H1 (cell line): ENCODE data around the gene CSNK1D. TPM values are rescaled to one million over a fixed set of nuclear protein-coding genes. Genes with fewer than 3 reads are reported as not detected.

Source experiments
- CTCF ChIA-PET: fragments of 300-600 bp; sonication (Branson Sonifier 250); formaldehyde crosslinking; loops from one replicate; lab custom pipeline; 2021; ENCODE audit not compliant: partially characterized antibody; lab: Charles Lee
- POLR2A ChIA-PET: fragments of 300-600 bp; sonication (Branson Sonifier 250); formaldehyde crosslinking; loops from one replicate; lab custom pipeline; 2021; ENCODE audit warnings: inconsistent platforms; ENCODE audit not compliant: partially characterized antibody; lab: Charles Lee
- DNase-seq, 2 experiments: peaks; one replicate each; pipeline versions ENCODE4 v3.0.0 to v3.0.0-alpha.2; 2010 to 2022; ENCODE audit warnings: low spot score in 2 of 2, low read depth in 1 of 2, mixed read lengths in 1 of 2
- FAIRE-seq: peaks from 2 replicates; lab custom pipeline; 2011; peaks lifted over from hg19 to GRCh38; lab: Jason Lieb, UNC
- H2AFZ ChIP-seq: 2 replicates; pipeline ENCODE4 v1.8.1; 2012; ENCODE audit warnings: low read length, inconsistent platforms
- H2AK5ac ChIP-seq: 2 replicates; pipeline ENCODE4 v1.6.1; 2013; ENCODE audit warnings: low read depth, low read length
- H2BK120ac ChIP-seq: replicated peaks from 2 replicates; pipeline ENCODE3; 2013; ENCODE audit warnings: low read depth, low read length, inconsistent platforms
- H2BK12ac ChIP-seq: 2 replicates; pipeline ENCODE4 v1.6.1; 2013; ENCODE audit warnings: low read depth, low read length
- H2BK15ac ChIP-seq: 2 replicates; pipeline ENCODE4 v1.6.1; 2013; ENCODE audit warnings: low read length
- H2BK20ac ChIP-seq: 2 replicates; pipeline ENCODE4 v1.6.1; 2013; ENCODE audit warnings: low read length
- H2BK5ac ChIP-seq: 2 replicates; pipeline ENCODE4 v1.6.1; 2013; ENCODE audit warnings: low read depth, low read length
- H3K14ac ChIP-seq: 2 replicates; pipeline ENCODE4 v1.6.1; 2013; ENCODE audit warnings: inconsistent platforms; ENCODE audit not compliant: insufficient read length
- H3K18ac ChIP-seq: 2 replicates; pipeline ENCODE4 v1.6.1; 2013; ENCODE audit warnings: low read length; ENCODE audit errors: extremely low read depth
- H3K23ac ChIP-seq: 2 replicates; pipeline ENCODE4 v1.6.1; 2013; ENCODE audit warnings: inconsistent platforms; ENCODE audit not compliant: insufficient read length
- H3K23me2 ChIP-seq: 2 replicates; pipeline ENCODE4 v1.6.1; 2013; ENCODE audit warnings: low read depth, low read length
- H3K27ac ChIP-seq: 2 replicates; pipeline ENCODE4 v1.6.1; 2011; ENCODE audit warnings: low read depth, low read length, inconsistent platforms
- H3K27me3 ChIP-seq, 4 experiments: replicated peaks in 1 of 4; 1 replicate in 1 of 4; 2 replicates in 3 of 4; pipeline versions ENCODE4 v1.6.1 to v1.8.1; 2011 to 2013; ENCODE audit warnings: low read length in 3 of 4, mild to moderate bottlenecking in 3 of 4, inconsistent platforms in 2 of 4, mixed read lengths in 2 of 4, moderate library complexity in 1 of 4; ENCODE audit not compliant: control insufficient read depth in 3 of 4, insufficient read depth in 3 of 4; ENCODE audit errors: extremely low read depth in 1 of 4
- H3K36me3 ChIP-seq, 4 experiments: 2 replicates each; pipeline versions ENCODE4 v1.6.1 to v1.8.1; 2011 to 2013; ENCODE audit warnings: mild to moderate bottlenecking in 4 of 4, low read length in 3 of 4, moderate library complexity in 2 of 4, control low read depth in 1 of 4, inconsistent platforms in 1 of 4; ENCODE audit not compliant: insufficient read depth in 4 of 4, control insufficient read depth in 2 of 4
- H3K4ac ChIP-seq: replicated peaks from 2 replicates; pipeline ENCODE3; 2013; ENCODE audit warnings: low read length, low read depth, mixed read lengths, inconsistent platforms; ENCODE audit not compliant: insufficient read length
- H3K4me1 ChIP-seq, 4 experiments: replicated peaks in 1 of 4; 1 replicate in 1 of 4; 2 replicates in 3 of 4; pipeline versions ENCODE4 v1.6.1 to v1.8.1; 2011 to 2013; ENCODE audit warnings: low read length in 3 of 4, inconsistent platforms in 2 of 4, mixed read lengths in 1 of 4; ENCODE audit not compliant: insufficient read depth in 4 of 4, control insufficient read depth in 3 of 4
- H3K4me2 ChIP-seq, 2 experiments: 2 replicates each; pipeline versions ENCODE4 v1.6.1 to v1.8.1; 2011 to 2013; ENCODE audit warnings: low read depth in 2 of 2, low read length in 2 of 2, control low read depth in 1 of 2, inconsistent platforms in 1 of 2, mild to moderate bottlenecking in 1 of 2; ENCODE audit not compliant: insufficient read depth in 1 of 2
- H3K4me3 ChIP-seq, 4 experiments: fragments of 200-600, 300-600 bp in 1 of 4; sonication (generic), shearing (Covaris generic), sonication (Bioruptor Twin) in 1 of 4; 2 replicates each; pipeline versions ENCODE4 v1.5.1 to v1.8.1; 2011 to 2016; ENCODE audit warnings: low read length in 4 of 4, low read depth in 3 of 4, control low read depth in 2 of 4, inconsistent platforms in 2 of 4, mild to moderate bottlenecking in 2 of 4, mixed read lengths in 1 of 4, moderate library complexity in 1 of 4; ENCODE audit not compliant: insufficient read depth in 2 of 4; ENCODE audit errors: extremely low read depth in 1 of 4
- H3K56ac ChIP-seq: replicated peaks from 2 replicates; pipeline ENCODE3; 2013; ENCODE audit warnings: low read depth, mild to moderate bottlenecking, mixed read lengths, low read length, inconsistent platforms; ENCODE audit not compliant: insufficient read length
- H3K79me1 ChIP-seq: 2 replicates; pipeline ENCODE4 v1.6.1; 2013; ENCODE audit warnings: low read depth, low read length, control low read depth
- H3K79me2 ChIP-seq, 2 experiments: 2 replicates each; pipeline versions ENCODE4 v1.6.1 to v1.8.1; 2012 to 2013; ENCODE audit warnings: low read length in 2 of 2, mild to moderate bottlenecking in 2 of 2, inconsistent platforms in 1 of 2; ENCODE audit not compliant: insufficient read depth in 2 of 2, control insufficient read depth in 1 of 2
- H3K9ac ChIP-seq, 4 experiments: replicated peaks in 1 of 4; 1 replicate in 1 of 4; 2 replicates in 3 of 4; pipeline versions ENCODE4 v1.6.1 to v1.8.1; 2011 to 2013; ENCODE audit warnings: low read depth in 3 of 4, low read length in 3 of 4, control low read depth in 2 of 4, mild to moderate bottlenecking in 2 of 4, moderate library complexity in 2 of 4, inconsistent platforms in 1 of 4; ENCODE audit errors: extremely low read depth in 1 of 4
- H3K9me3 ChIP-seq, 2 experiments: 2 replicates each; pipeline versions ENCODE4 v1.6.1 to v1.8.1; 2012 to 2013; ENCODE audit warnings: mild to moderate bottlenecking in 2 of 2, moderate library complexity in 2 of 2, control low read depth in 1 of 2, inconsistent platforms in 1 of 2, low read depth in 1 of 2, low read length in 1 of 2, mixed read lengths in 1 of 2; ENCODE audit not compliant: insufficient read depth in 2 of 2
- H4K20me1 ChIP-seq, 2 experiments: replicated peaks in 1 of 2; 2 replicates each; pipeline versions ENCODE3 to v1.8.1; 2011 to 2013; ENCODE audit warnings: inconsistent platforms in 2 of 2, low read length in 2 of 2, mild to moderate bottlenecking in 1 of 2; ENCODE audit not compliant: insufficient read depth in 2 of 2, control insufficient read depth in 1 of 2
- H4K5ac ChIP-seq: 2 replicates; pipeline ENCODE4 v1.6.1; 2013; ENCODE audit warnings: low read length, low read depth, mixed read lengths, inconsistent platforms; ENCODE audit not compliant: insufficient read length
- H4K8ac ChIP-seq: 2 replicates; pipeline ENCODE4 v1.8.0; 2013; ENCODE audit warnings: mild to moderate bottlenecking, moderate library complexity, low read length, inconsistent platforms; ENCODE audit not compliant: insufficient read depth; ENCODE audit errors: extremely low read depth
- H4K91ac ChIP-seq: replicated peaks from 2 replicates; pipeline ENCODE3; 2013; ENCODE audit warnings: low read length, mixed read lengths, inconsistent platforms; ENCODE audit not compliant: insufficient read length
- BCL11A ChIP-seq, 2 experiments: IDR thresholded peaks; one replicate each; pipeline ENCODE4 v1.6.1; 2011; ENCODE audit warnings: low read depth in 2 of 2, low read length in 2 of 2, mild to moderate bottlenecking in 2 of 2
- E2F6 ChIP-seq: IDR thresholded peaks from 2 replicates; pipeline ENCODE4 v1.6.1; 2012; ENCODE audit warnings: inconsistent platforms
- EGR1 ChIP-seq: IDR thresholded peaks from 2 replicates; pipeline ENCODE4 v1.6.1; 2011; ENCODE audit warnings: low read depth, low read length, borderline replicate concordance
- GABPA ChIP-seq: IDR thresholded peaks from 2 replicates; pipeline ENCODE4 v1.6.1; 2011; ENCODE audit warnings: mild to moderate bottlenecking, low read length, moderate library complexity, borderline replicate concordance; ENCODE audit not compliant: insufficient read depth
- HDAC6 ChIP-seq: IDR thresholded peaks from one replicate; pipeline ENCODE4 v1.7.1; 2012; ENCODE audit warnings: low read depth, mild to moderate bottlenecking, inconsistent platforms, low read length, moderate library complexity
- JUND ChIP-seq: IDR thresholded peaks from 2 replicates; pipeline ENCODE4 v1.6.1; 2011; ENCODE audit warnings: mild to moderate bottlenecking, improper control_type of control experiment, low read length
- RBBP5 ChIP-seq: IDR thresholded peaks from 2 replicates; pipeline ENCODE4 v1.7.1; 2012; ENCODE audit warnings: low read depth, mild to moderate bottlenecking, inconsistent platforms, low read length, moderate library complexity, borderline replicate concordance
- RNF2 ChIP-seq: fragments of 200-900, 300-1000 bp; sonication (generic); IDR thresholded peaks from 2 replicates; pipeline ENCODE4 v1.7.1; 2016; ENCODE audit warnings: borderline replicate concordance, low read depth, mild to moderate bottlenecking, antibody characterized with exemption, low read length; ENCODE audit not compliant: poor library complexity, severe bottlenecking; ENCODE audit errors: missing control alignments
- TAF1 ChIP-seq: IDR thresholded peaks from 2 replicates; pipeline ENCODE4 v1.6.1; 2011; ENCODE audit warnings: mild to moderate bottlenecking, low read depth, low read length
- TAF7 ChIP-seq: optimal IDR thresholded peaks from 2 replicates; pipeline ENCODE3; 2011; ENCODE audit warnings: low read depth, mild to moderate bottlenecking, inconsistent platforms, low read length, moderate library complexity, borderline replicate concordance
- TEAD4 ChIP-seq: IDR thresholded peaks from 2 replicates; pipeline ENCODE4 v1.6.1; 2012; ENCODE audit warnings: low read depth, low read length, inconsistent platforms, mixed read lengths
- WGBS, 2 experiments: shearing (Covaris generic) in 1 of 2; methylation state at CpG; one replicate each; pipeline versions ENCODE4 v1.1.6 to v1.1.7; 2013 to 2015; ENCODE audit warnings: low lambda C conversion rate in 2 of 2, mixed read lengths in 2 of 2, inconsistent platforms in 1 of 2, low coverage in 1 of 2, missing lambda C conversion rate in 1 of 2; ENCODE audit not compliant: insufficient replicate concordance in 2 of 2, insufficient coverage in 1 of 2, insufficient read length in 1 of 2; ENCODE audit errors: extremely low coverage in 1 of 2, missing lambda C conversion rate in 1 of 2; 5-methylcytosine and 5-hydroxymethylcytosine counted together
- polyA plus RNA-seq, 7 experiments: library from polyadenylated mRNA; depleted of rRNA in 3 of 7; stranded (reverse) in 5 of 7; unstranded in 2 of 7; fragments of >200 nt in 5 of 7; fragments of 200-250 nt in 2 of 7; gene quantifications; 1 replicate in 5 of 7; 2 replicates in 1 of 7; 4 replicates in 1 of 7; pipeline versions ENCODE4 v1.2.1 to v1.2.3, GENCODE V29; 2011 to 2013; ENCODE audit warnings: missing spikeins in 2 of 7, mixed read lengths in 2 of 7
- total RNA-seq: library from RNA; stranded (reverse); fragmentation: NEBNext Ultra II Directional; extraction: Animal tissue kit (Norgen Biotek cat#: 25700); gene quantifications from 2 replicates; pipeline ENCODE4 v1.2.1, GENCODE V29; 2021

The CSNK1D gene
- total and polyA plus RNA-seq, 2 of the 8 experiments (the other 6 are each of a cell fraction or from before 2014, with no cell fraction given) = 73.5 to 103 TPM

- H2BK12ac ChIP-seq = no peak overlapping the region
- H3K79me2 ChIP-seq = peaks cover 0 to 12% of the 10 kb centered on the region in 2 experiments; a peak in 1 of 4 replicates
- no peak overlapping the region for H2BK120ac ChIP-seq
- H3K9me3 ChIP-seq = no peaks in the 10 kb centered on the region; a peak in 1 of 4 replicates
- H3K4me3 ChIP-seq = no peak overlapping the region
- no peak overlapping the region for H4K91ac ChIP-seq
- peaks cover 16% of the 10 kb centered on the region for H3K79me1 ChIP-seq
- H4K5ac ChIP-seq = no peak overlapping the region
- no peak overlapping the region for H2AK5ac ChIP-seq
- WGBS, 2 experiments = 91% methylated on average over 19 of the region's 19 CpGs; no CpG with 5 or more reads in 1 of the 2 experiments
- no peak overlapping the region for H3K18ac ChIP-seq
- CTCF ChIA-PET = interaction anchor here (0.8 to 2.3 kb wide), 11 partner anchors 8 to 127 kb away, joined by 3 to 12 read pairs (median 5); partner anchors contain the start of gene SLC16A3
- H3K27ac ChIP-seq = no peak overlapping the region
- H2BK15ac ChIP-seq = no peak overlapping the region
- no peak overlapping the region for H2BK20ac ChIP-seq
- H3K23ac ChIP-seq = no peak overlapping the region
- peaks cover 29 to 71% (median 58%) of the 10 kb centered on the region in 4 experiments for H3K36me3 ChIP-seq
- no peak for DNase-seq
- no peak overlapping the region for H2AFZ ChIP-seq
- H2BK5ac ChIP-seq = no peak overlapping the region
- H3K56ac ChIP-seq = no peak overlapping the region
- no peak overlapping the region for H3K14ac ChIP-seq
- H3K4ac ChIP-seq = no peak overlapping the region
- no peak overlapping the region for H3K9ac ChIP-seq
- H3K23me2 ChIP-seq = no peaks in the 10 kb centered on the region
- no peak for FAIRE-seq
- no peaks in the 10 kb centered on the region; a peak in 1 of 7 replicates for H3K4me1 ChIP-seq
- no peaks in the 10 kb centered on the region for H3K27me3 ChIP-seq
- H4K8ac ChIP-seq = no peak overlapping the region; the same call in 1 of the 2 replicates
- H3K4me2 ChIP-seq = no peak overlapping the region
- H4K20me1 ChIP-seq = peaks cover 33 to 47% of the 10 kb centered on the region in 2 experiments
- POLR2A ChIA-PET = interaction anchor here (1.2 to 1.5 kb wide), 2 partner anchors 21 to 30 kb away, joined by 3 to 5 read pairs; partner anchors contain the start of gene CSNK1D
- TF ChIP-seq E2F6 (no peak), BCL11A (IDR thresholded peaks at IDR 0.05; ENCODE audit: low read depth in 2 of 2, low read length in 2 of 2) (no peak), TAF7 (no peak), RNF2 (no peak), EGR1 (no peak), RBBP5 (no peak), HDAC6 (no peak), TAF1 (no peak), JUND (no peak), TEAD4 (no peak), GABPA (no peak)
Measured at GRCh38 chr17:82243648-82244412, 29.7 kb downstream of the CSNK1D start.
